HepG2 (cell line): ENCODE results near the gene CRIM1. TPM values are rescaled to one million over a fixed set of nuclear protein-coding genes. Genes with fewer than 3 reads are reported as not detected.
A peak's percentile ranks its signal among the peaks of the same experiment; 100 is the strongest.

Experiments used
- ASH2L ChIP-seq: fragments of 300-600, 200-600 bp; sonication (generic); IDR thresholded peaks from 2 replicates; pipeline ENCODE4 v1.7.0; 2017; ENCODE audit warnings: low read depth, mild to moderate bottlenecking, moderate library complexity, mixed read lengths, low read length; ENCODE audit not compliant: insufficient read length
- CBX5 ChIP-seq: sonication (generic); formaldehyde crosslinking; IDR thresholded peaks from 2 replicates; pipeline ENCODE4 v1.4.0; 2020; ENCODE audit warnings: missing genetic modification reagents, borderline replicate concordance
- ELF3 ChIP-seq: IDR thresholded peaks from 2 replicates; pipeline ENCODE4 v1.6.1; 2016; ENCODE audit warnings: missing genetic modification reagents, missing compliant biosample characterization
- ETV5 ChIP-seq: IDR thresholded peaks from 2 replicates; pipeline ENCODE4 v1.6.1; 2018; ENCODE audit warnings: missing biosample characterization, missing genetic modification reagents, inconsistent platforms, borderline replicate concordance
- FOSL2 ChIP-seq: sonication (generic); formaldehyde crosslinking; IDR thresholded peaks from 2 replicates; pipeline ENCODE4 v1.4.0; 2020; ENCODE audit warnings: missing genetic modification reagents
- FOXM1 ChIP-seq: sonication (generic); formaldehyde crosslinking; IDR thresholded peaks from 2 replicates; pipeline ENCODE4 v1.5.0; 2020; ENCODE audit warnings: missing genetic modification reagents
- IRF2 ChIP-seq: IDR thresholded peaks from 2 replicates; pipeline ENCODE4 v1.6.1; 2018; ENCODE audit warnings: missing genetic modification reagents, missing compliant biosample characterization
- MEIS2 ChIP-seq: sonication (generic); formaldehyde crosslinking; IDR thresholded peaks from 2 replicates; pipeline ENCODE4 v1.9.0; 2021; ENCODE audit warnings: mild to moderate bottlenecking, missing genetic modification reagents
- PRPF4 ChIP-seq: fragments of 200-400 bp; formaldehyde crosslinking; IDR thresholded peaks from 2 replicates; pipeline ENCODE4 v1.6.1; 2016; ENCODE audit warnings: low read length, low read depth; ENCODE audit not compliant: poor library complexity, severe bottlenecking
- RXRA ChIP-seq: sonication (generic); formaldehyde crosslinking; IDR thresholded peaks from 2 replicates; pipeline ENCODE4 v1.5.1; 2020; ENCODE audit warnings: missing genetic modification reagents
- SALL2 ChIP-seq: sonication (generic); formaldehyde crosslinking; IDR thresholded peaks from 2 replicates; pipeline ENCODE4 v1.8.1; 2023; ENCODE audit warnings: mild to moderate bottlenecking, missing genetic modification reagents, inconsistent platforms
- SAP130 ChIP-seq: IDR thresholded peaks from 2 replicates; pipeline ENCODE4 v1.6.1; 2016; ENCODE audit warnings: low read depth
- THAP11 ChIP-seq: IDR thresholded peaks from 2 replicates; pipeline ENCODE4 v1.6.1; 2016; ENCODE audit warnings: missing biosample characterization, missing genetic modification reagents
- ZNF383 ChIP-seq: sonication (generic); formaldehyde crosslinking; IDR thresholded peaks from 2 replicates; pipeline ENCODE4 v1.4.0; 2020; ENCODE audit warnings: missing genetic modification reagents, mild to moderate bottlenecking, borderline replicate concordance
- ZNF431 ChIP-seq: sonication (generic); formaldehyde crosslinking; IDR thresholded peaks from 2 replicates; pipeline ENCODE4 v1.9.0; 2022; ENCODE audit warnings: missing genetic modification reagents, low read depth, mild to moderate bottlenecking, borderline replicate concordance
- ZNF484 ChIP-seq: sonication (generic); formaldehyde crosslinking; IDR thresholded peaks from 2 replicates; pipeline ENCODE4 v1.5.1; 2020; ENCODE audit warnings: mild to moderate bottlenecking, low read depth, missing genetic modification reagents, borderline replicate concordance
- ZNF501 ChIP-seq: sonication (generic); formaldehyde crosslinking; IDR thresholded peaks from 2 replicates; pipeline ENCODE4 v1.5.1; 2020; ENCODE audit warnings: mild to moderate bottlenecking, moderate library complexity, missing genetic modification reagents
- polyA plus RNA-seq, 8 experiments: library from polyadenylated mRNA; depleted of rRNA in 3 of 8; stranded (reverse) in 7 of 8; unstranded in 1 of 8; fragments of >200 nt; fragmentation: Illumina TruSeq in 4 of 8; extraction: Trizol in 4 of 8; gene quantifications; 2 replicates each; pipeline versions ENCODE4 v1.2.1 to v1.2.3, GENCODE V29; 2011 to 2016; ENCODE audit warnings: low read depth in 4 of 8, missing spikeins in 1 of 8, mixed read lengths in 1 of 8; ENCODE audit not compliant: insufficient read depth in 1 of 8
- total RNA-seq, 5 experiments: library from RNA; depleted of rRNA; stranded (reverse); fragments of >200 nt; fragmentation: Illumina TruSeq; extraction: Trizol; gene quantifications; 2 replicates each; pipeline ENCODE4 v1.2.3, GENCODE V29; 2016; ENCODE audit warnings: low read depth in 1 of 5
- TF ChIP-seq, protein P1 (sequence below): sonication (generic); formaldehyde crosslinking; IDR thresholded peaks from 2 replicates; pipeline ENCODE4 v1.4.0; 2020; ENCODE audit warnings: missing genetic modification reagents
- TF ChIP-seq, protein P2 (sequence below): sonication (generic); formaldehyde crosslinking; IDR thresholded peaks from 2 replicates; pipeline ENCODE4 v1.4.0; 2020; ENCODE audit warnings: missing genetic modification reagents
- TF ChIP-seq, protein P3 (sequence below): IDR thresholded peaks from 2 replicates; pipeline ENCODE4 v1.6.1; 2016; ENCODE audit warnings: control low read depth
- TF ChIP-seq, protein P4 (sequence below): sonication (generic); formaldehyde crosslinking; conservative IDR thresholded peaks from 2 replicates; pipeline ENCODE4 v1.8.0; 2022; ENCODE audit warnings: missing genetic modification reagents
- TF ChIP-seq, protein P5 (sequence below): sonication (generic); formaldehyde crosslinking; IDR thresholded peaks from 2 replicates; pipeline ENCODE4 v1.5.1; 2020; ENCODE audit warnings: mild to moderate bottlenecking, moderate library complexity, missing genetic modification reagents

CRIM1 gene
- total and polyA plus RNA-seq, 2 of the 13 experiments (the other 11 are each of a cell fraction or from before 2014, with no cell fraction given), result 39.1 to 69.9 TPM

DNA sequence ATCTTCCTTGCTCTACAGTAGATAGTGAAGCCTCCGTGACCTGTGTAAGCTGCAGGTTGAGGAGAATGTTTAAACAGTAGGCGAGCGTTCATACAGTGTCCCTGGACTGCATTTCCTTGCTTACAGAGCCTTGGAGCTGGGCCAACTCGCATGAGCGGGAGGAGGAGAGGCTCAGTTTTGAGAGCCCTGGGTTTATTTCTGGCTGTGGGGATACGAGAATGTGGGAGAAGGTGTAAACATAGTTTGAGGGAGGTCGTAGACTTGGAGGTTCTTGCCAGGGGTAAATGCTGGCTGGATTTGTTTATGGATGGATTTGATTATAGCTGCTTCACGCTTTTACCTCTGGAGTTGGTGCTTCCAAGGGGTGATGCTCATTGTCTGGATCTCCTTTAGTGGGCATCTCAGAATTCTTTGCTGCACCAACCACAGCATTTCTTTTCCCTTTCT is 20.8 kb downstream of the CRIM1 start (continued):
- TF ChIP-seq ASH2L (peak; percentile 68), SALL2 (CRISPR knock-in tag) (no peak), IRF2 (CRISPR knock-in tag) (peak; percentile 77), ZNF501 (CRISPR knock-in tag) (no peak), THAP11 (CRISPR knock-in tag) (peak; percentile 58), ZNF383 (CRISPR knock-in tag) (no peak), PRPF4 (no peak), CBX5 (CRISPR knock-in tag) (peak; percentile 39; the same call in 1 of the 2 replicates), RXRA (CRISPR knock-in tag) (peak; percentile 37; the same call in 1 of the 2 replicates), ETV5 (CRISPR knock-in tag) (peak; percentile 42; the same call in 1 of the 2 replicates), FOXM1 (CRISPR knock-in tag) (no peak), MEIS2 (no peak), FOSL2 (peak; percentile 41), ZNF431 (CRISPR knock-in tag) (no peak), ZNF484 (CRISPR knock-in tag) (no peak), SAP130 (CRISPR knock-in tag) (peak; percentile 84), ELF3 (CRISPR knock-in tag) (peak; percentile 84)
- TF ChIP-seq, protein P1, sequence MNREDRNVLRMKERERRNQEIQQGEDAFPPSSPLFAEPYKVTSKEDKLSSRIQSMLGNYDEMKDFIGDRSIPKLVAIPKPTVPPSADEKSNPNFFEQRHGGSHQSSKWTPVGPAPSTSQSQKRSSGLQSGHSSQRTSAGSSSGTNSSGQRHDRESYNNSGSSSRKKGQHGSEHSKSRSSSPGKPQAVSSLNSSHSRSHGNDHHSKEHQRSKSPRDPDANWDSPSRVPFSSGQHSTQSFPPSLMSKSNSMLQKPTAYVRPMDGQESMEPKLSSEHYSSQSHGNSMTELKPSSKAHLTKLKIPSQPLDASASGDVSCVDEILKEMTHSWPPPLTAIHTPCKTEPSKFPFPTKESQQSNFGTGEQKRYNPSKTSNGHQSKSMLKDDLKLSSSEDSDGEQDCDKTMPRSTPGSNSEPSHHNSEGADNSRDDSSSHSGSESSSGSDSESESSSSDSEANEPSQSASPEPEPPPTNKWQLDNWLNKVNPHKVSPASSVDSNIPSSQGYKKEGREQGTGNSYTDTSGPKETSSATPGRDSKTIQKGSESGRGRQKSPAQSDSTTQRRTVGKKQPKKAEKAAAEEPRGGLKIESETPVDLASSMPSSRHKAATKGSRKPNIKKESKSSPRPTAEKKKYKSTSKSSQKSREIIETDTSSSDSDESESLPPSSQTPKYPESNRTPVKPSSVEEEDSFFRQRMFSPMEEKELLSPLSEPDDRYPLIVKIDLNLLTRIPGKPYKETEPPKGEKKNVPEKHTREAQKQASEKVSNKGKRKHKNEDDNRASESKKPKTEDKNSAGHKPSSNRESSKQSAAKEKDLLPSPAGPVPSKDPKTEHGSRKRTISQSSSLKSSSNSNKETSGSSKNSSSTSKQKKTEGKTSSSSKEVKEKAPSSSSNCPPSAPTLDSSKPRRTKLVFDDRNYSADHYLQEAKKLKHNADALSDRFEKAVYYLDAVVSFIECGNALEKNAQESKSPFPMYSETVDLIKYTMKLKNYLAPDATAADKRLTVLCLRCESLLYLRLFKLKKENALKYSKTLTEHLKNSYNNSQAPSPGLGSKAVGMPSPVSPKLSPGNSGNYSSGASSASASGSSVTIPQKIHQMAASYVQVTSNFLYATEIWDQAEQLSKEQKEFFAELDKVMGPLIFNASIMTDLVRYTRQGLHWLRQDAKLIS (CRISPR knock-in tag), result no peak
- TF ChIP-seq, protein P2, sequence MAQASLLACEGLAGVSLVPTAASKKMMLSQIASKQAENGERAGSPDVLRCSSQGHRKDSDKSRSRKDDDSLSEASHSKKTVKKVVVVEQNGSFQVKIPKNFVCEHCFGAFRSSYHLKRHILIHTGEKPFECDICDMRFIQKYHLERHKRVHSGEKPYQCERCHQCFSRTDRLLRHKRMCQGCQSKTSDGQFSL (CRISPR knock-in tag), result no peak
- TF ChIP-seq, protein P3, sequence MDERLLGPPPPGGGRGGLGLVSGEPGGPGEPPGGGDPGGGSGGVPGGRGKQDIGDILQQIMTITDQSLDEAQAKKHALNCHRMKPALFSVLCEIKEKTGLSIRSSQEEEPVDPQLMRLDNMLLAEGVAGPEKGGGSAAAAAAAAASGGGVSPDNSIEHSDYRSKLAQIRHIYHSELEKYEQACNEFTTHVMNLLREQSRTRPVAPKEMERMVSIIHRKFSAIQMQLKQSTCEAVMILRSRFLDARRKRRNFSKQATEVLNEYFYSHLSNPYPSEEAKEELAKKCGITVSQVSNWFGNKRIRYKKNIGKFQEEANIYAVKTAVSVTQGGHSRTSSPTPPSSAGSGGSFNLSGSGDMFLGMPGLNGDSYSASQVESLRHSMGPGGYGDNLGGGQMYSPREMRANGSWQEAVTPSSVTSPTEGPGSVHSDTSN, result no peak
- TF ChIP-seq, protein P4, sequence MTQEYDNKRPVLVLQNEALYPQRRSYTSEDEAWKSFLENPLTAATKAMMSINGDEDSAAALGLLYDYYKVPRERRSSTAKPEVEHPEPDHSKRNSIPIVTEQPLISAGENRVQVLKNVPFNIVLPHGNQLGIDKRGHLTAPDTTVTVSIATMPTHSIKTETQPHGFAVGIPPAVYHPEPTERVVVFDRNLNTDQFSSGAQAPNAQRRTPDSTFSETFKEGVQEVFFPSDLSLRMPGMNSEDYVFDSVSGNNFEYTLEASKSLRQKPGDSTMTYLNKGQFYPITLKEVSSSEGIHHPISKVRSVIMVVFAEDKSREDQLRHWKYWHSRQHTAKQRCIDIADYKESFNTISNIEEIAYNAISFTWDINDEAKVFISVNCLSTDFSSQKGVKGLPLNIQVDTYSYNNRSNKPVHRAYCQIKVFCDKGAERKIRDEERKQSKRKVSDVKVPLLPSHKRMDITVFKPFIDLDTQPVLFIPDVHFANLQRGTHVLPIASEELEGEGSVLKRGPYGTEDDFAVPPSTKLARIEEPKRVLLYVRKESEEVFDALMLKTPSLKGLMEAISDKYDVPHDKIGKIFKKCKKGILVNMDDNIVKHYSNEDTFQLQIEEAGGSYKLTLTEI (CRISPR knock-in tag), result no peak
- TF ChIP-seq, protein P5, sequence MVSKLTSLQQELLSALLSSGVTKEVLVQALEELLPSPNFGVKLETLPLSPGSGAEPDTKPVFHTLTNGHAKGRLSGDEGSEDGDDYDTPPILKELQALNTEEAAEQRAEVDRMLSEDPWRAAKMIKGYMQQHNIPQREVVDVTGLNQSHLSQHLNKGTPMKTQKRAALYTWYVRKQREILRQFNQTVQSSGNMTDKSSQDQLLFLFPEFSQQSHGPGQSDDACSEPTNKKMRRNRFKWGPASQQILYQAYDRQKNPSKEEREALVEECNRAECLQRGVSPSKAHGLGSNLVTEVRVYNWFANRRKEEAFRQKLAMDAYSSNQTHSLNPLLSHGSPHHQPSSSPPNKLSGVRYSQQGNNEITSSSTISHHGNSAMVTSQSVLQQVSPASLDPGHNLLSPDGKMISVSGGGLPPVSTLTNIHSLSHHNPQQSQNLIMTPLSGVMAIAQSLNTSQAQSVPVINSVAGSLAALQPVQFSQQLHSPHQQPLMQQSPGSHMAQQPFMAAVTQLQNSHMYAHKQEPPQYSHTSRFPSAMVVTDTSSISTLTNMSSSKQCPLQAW, result no peak
